NCI-H1105 (cell line): ENCODE measurements around the gene YOD1.

ENCODE experiments used
- DNase-seq: peaks from one replicate; lab custom pipeline; 2025; lab: John Stamatoyannopoulos, UW

Gene YOD1

GRCh38 chr1:207025146-207025880, 25.7 kb downstream of the YOD1 start:
- no peak for DNase-seq

GRCh38 chr1:207024202-207025145, 26.5 kb downstream of the YOD1 start:
- DNase-seq = no peak

GRCh38 chr1:207022996-207023679, 27.9 kb downstream of the YOD1 start:
- no peak for DNase-seq

DNA sequence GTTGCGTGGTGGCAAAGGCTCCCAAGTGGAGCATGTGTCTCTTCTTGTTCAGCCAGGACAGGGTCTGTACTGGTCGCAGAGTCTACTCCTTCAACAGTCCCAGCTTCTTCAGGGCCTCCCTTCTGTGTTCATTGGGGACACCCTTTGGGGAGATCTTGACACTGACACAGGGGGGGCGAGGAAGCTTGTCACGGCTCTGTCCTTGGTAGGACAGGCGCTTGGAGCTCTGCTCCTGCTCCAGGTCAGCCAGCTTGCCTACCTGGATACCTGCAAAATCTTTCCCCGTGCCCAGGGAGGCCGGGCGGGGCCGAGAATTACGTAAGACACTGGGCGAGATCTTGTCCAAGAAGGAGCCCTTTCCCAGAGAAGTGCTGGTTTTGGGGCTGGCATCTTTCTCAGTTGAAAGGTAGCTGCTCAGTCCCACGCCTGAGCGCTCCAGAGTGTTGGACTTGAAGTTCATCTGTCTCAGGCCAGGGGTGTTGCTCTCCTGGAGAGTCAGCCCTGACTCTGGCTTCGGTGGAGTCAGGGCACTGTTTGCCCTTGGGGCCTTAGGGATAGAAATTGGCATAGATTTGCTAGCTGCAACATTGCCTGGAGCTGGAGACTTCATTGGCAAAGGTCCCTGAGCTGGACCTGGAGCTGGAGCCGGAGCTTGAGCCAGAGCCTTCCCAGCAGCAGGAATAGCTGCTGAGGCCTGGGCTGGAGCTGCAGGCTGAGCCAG, 29.0 kb downstream of the YOD1 start:
- no peak for DNase-seq

DNA sequence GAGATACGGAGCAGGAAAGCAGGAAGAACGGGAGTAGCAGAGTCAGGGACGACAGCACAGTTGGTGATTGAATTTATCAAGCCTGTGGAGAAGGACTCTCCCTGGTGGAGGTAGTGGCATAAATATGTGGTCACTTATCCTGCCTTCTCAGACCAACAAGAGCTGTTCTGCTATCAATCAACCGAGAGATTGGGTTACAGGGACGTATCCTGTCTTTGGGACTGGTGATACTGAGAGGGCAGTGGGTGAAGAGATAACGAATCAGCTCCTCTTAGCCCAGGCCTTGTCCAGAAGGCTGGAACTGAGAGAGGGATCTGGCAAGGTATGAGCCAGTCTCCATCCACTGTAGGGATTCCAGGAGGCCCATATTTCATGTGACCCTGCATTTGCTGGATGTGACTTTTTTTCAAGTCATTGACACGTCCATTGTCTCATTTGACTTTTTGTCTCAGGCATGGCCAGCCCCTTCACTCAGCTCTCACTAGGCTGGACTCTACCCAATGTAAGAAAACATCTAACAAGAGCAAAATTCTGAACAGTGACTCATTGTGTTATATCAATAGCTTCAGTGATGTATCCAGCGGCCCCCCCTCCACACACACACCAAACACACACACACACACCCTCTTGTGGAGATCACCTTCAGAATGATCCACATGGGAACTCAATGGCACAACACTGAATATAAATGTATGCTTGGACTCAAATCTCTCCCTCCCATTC, 29.7 kb downstream of the YOD1 start:
- DNase-seq = no peak

DNA sequence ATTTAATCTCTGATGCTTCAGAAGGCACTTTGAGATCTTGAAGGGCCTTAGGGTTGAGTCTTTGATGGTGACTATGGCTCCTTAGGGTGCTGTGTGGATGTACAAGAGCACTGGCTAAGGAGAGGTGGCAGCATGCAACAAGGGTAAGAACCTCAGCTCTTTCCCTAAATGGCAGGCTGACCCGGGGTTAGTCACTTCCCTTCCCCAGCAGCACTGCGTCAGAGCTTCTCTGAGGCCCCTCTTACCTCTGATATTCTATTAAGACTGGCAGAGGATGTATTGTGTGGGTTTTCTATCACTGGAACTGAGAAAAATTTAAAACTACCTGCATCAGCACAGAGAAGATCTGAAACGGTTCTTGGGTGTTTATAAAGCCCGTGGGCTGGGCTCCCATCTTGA, 30.3 kb downstream of the YOD1 start:
- DNase-seq = no peak

- no peak for DNase-seq
Observed at GRCh38 chr1:207020065-207020708, 30.8 kb downstream of the YOD1 start.

DNA sequence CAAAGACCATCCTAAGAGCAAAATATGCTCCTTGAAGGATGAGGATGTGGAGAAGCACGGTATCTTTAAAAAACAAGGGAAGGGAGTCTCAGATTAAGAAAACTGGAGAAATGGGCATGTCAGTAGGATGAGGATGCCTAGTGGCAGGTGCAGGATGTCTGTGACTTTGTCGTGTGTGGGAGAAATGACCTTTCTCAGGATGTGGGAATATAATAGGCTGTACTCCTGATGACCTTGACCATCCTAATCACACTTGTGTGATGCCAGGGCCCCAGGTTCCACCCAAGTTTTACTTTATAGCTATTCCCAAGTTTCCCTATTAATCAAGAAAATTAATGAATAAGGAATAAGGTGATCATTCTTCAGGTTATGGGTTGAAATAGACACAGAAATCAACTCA, 31.3 kb downstream of the YOD1 start:
- DNase-seq = no peak

DNA sequence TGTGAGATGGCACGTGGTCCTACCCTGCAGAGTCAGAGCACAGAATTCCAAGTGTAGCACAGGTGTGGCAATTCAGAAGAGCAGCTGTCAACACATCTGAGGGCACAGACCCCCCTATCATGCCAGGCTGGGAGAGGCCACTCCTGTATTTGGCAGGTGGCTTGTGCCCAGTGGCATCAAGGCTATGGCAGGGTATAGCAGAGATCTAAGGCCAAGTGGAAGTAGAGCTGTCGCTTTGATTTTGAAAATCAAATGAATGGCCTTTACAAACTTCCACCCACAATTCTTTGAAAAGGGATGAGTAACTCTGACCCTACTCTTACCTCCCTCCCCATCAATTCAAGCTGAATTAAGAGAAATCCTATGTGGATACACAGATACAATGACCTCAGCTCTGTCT, 31.8 kb downstream of the YOD1 start:
- DNase-seq = no peak

GRCh38 chr1:207018707-207019106, 32.3 kb downstream of the YOD1 start:
- DNase-seq = no peak

DNA sequence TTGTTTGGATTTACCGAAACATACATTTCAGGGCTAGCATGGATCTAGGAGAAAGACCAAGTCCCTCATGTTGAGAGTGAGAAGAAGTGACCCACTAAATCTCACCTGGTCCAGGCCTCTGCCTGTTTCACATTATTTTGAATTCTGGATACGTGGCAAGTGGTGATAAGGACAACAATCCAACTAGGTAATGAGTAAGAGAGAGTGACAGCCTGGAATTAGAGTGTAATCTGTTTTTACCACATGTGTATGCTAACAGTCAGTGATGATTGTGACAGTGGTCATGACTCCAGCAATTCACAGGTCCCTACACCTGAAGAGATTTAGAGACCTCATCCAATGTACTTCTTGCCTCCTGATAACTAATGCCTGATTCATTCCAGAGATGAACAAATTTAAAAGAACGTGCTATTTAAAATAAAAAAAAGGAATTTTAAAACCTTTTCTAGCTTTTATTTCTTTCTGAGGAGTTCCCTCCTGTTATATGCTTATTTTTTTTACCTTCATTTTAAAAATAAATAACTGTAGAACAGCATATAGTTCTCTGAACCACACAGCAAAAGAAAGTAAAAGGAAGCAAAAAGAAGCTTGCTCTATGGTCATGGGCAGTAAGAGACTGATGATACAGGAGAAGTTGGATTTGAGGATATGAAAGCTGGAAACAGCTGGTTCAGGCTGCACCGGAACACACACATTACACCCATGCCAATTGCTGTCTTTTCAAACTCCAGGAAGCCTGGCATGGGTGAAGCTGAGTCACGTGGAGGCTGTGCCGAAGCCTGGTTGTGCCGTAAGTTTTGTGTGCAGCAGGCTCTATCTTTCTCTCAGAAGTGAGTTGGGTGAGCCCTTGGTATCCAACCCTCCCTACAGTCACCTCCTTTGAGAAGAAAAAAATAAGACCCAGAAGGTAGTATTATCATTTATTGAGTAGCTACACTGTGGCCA, 33.1 kb downstream of the YOD1 start:
- DNase-seq = no peak

GRCh38 chr1:207015791-207016190, 35.2 kb downstream of the YOD1 start:
- no peak for DNase-seq

DNA sequence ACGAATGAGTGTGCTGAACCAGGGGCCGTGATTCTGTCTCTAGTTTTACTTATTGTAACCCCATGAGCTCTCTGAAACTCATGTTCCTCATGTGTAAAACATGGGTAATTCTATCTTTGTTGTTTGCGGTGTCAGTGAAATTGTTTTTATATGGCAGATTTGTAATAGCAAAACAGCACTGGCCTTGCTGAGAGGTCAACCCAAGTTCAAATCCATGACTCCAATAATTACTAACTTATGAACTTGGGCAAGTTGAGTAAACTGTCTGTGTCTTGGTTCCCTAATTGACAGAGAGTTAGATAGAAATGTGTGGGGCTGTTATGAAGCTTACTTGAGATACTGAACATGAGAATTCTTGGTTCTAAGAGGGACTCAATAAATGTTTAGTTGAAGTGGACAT, 36.3 kb downstream of the YOD1 start:
- DNase-seq = no peak

DNA sequence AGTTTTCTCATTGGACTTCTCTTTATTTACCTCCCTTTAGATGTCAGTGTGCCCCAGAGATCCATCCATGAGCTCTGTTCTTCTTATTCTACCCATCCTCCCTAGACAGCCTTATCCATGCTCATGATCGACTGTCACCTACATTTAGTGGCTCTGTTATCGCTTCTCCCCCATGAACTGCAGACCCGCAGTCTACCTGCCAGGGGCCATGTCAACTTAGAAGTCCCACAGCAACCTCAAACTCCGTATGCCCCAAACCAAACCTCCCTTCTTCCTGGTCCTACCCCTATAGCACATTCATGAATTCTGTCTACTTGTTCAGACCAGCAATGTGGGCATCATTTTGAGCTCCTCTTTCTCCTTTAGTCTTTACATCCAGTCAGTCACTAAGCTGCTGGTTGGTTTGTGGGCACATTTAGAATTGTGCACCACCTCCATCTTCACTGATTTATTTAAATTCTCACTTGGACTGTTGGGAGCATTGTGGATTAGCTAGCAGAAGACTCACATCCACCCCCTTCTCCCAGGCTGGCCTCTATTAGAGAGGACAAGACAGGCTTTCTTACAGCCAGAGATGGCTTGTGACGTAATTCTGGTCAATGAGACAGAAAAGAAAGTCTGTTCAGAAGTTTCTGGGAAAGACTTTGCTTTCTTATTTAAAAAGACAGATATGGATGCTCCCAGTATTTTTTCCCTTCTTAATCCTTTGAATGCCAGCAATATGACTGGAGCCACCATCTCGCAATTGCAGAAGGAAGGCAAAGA, 37.5 kb downstream of the YOD1 start:
- no peak for DNase-seq

- DNase-seq = no peak
Observed at GRCh38 chr1:207010726-207011125, 40.3 kb downstream of the YOD1 start.

DNA sequence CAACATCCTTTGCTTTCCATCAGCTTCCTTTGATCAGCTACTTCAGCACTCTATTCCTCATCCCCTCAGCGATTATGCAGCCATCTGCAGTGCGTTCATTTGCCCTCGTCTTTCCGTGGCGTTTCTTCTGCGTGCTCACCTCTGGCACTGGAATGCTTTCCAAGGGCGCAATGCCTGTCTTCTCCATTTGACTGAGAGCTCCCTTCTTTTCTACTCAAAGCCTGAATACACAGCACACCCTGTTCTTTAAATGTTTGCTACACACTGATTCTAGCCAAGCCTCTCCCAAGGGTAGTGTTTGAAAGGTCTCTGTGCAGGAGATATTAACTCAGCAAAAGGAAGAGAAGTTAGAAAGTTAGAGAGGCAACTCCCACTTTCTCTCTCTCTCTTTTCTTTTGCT, 41.1 kb downstream of the YOD1 start:
- DNase-seq = no peak

DNA sequence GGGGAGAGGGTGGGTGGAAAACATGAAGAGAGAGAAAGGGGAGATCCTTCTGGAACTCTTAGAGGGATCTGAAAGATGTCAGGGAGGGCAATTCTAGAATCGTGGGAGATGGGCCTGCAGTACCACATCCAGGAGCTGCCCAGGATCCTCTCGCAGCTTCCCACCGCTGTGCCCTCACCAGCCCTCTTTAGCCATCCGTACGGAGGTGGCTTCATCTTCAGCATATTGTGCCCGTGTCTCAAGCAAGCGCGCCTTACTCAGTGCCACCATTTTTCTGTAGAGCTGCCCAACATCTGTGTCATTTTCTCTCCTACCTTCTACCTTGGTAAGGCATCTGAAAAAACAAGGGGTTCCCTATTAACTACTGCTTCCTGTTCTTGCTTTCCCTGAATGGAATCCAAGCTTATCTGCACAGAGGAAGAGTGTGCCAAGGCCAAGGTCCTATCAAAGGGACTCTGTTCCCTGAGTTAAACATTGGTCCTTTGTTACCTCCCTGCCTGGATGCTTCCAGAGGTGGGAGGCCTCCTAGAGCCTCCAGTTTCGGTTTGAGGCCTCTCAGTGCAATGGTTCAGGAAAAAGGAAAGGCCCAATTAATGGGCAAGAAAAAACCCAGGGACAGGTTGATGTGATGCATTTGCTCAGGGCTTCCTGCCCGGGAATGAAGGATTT, 41.7 kb downstream of the YOD1 start:
- no peak for DNase-seq

- DNase-seq = no peak
Observed at GRCh38 chr1:207007352-207008033, 43.5 kb downstream of the YOD1 start.
